GM19238 (cell line): ENCODE measurements around the gene CFAP57.

ENCODE experiments used
- DNase-seq: peaks from one replicate; pipeline ENCODE4 v3.0.0; 2011; ENCODE audit warnings: low spot score; ENCODE audit not compliant: insufficient read length

CFAP57 gene

DNA sequence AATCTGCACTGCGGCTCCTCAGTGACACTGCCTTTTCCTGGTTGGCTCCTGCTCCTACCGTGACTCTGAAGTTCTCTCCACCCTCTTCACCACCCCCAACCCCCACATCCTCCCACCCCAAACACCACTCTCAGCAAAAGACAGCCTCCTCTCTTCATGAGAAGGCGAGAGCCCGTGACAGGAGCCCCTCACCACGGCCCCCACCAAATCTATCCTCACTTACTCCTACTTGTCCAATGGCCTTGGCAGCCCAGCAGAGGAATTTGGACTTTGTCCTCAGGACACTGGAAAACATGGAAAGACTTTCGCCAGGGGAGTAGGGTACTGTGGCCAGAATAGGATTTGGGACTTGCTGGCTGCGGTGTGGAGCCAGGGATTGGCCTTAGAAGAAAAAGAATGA is 104.5 kb downstream of the CFAP57 start:
- DNase-seq, result no peak

DNA sequence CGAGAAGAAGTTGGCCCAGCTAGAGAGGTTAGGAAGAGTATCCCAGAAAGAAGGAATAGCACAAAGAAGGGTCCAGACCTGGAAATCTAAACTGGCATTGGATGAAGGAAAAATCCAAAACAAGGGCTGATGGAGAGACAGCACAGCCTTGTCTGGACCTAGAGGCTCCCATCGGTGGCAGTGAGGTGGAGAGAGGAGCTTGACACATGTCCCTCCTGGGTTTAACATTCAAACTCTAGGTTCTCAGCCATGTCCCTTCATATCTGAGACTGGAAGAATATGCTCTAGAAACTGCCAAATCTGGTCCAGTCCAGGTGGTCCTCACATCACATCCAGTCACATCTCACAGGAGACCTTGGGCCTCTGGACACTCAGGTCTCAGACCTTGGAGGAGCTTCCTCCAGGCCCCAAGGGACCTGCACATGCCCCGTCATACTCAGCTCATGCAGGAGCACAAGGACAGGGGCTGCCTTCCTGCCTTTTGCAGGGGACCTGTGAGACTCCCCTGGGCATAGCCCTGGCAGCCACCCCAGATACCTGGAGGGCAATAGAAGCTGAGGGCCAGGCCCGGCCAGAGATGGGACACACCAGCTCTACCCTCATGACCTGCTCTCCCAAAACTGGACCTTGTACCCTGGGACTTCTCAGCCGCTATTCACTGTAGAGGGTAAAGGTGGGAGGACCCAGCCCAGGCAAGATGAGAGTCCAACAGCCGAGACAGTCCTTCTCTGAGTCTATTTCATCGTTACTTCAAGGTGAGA is 105.2 kb downstream of the CFAP57 start:
- no peak for DNase-seq

DNA sequence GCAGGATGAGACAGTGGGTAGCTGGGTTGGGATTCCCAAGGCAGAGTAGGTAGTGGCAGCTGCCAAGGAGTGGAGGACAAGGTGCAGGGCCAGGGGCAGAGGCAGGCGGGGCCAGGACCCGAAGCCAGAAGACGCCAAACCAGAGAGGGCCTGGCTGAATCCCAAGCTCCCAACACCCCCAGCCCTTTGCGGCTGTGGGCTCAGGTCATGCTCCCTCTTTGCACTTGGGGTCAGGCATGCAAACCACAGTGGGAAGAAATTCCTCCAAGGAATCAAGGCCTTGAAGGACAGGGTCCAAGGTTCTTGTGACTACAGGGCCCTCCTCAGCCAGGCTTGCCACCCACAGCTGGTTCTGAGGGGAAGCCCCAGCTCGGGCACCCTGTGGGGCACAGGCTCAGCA is 107.0 kb downstream of the CFAP57 start:
- no peak for DNase-seq

DNA sequence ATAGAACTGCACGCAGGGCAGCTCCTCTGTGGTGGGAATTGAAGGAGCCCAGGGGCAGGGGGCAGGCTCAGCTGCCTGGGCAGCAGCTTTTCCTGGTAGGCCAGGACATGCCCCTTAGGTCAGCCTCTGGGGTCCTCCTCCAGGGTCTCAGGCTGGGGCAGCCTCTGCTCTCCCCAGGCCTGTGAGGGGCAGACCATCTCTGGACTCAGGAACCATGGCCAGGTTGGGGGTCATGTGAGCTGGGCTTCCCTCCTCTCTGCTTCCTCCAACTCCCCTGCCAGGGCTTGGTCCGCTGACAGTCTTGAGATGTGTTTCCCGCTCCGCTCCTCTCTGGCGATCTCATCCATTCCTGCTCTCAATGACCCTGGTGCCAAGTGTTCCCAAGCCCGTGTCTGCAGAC is 107.5 kb downstream of the CFAP57 start:
- no peak for DNase-seq

DNA sequence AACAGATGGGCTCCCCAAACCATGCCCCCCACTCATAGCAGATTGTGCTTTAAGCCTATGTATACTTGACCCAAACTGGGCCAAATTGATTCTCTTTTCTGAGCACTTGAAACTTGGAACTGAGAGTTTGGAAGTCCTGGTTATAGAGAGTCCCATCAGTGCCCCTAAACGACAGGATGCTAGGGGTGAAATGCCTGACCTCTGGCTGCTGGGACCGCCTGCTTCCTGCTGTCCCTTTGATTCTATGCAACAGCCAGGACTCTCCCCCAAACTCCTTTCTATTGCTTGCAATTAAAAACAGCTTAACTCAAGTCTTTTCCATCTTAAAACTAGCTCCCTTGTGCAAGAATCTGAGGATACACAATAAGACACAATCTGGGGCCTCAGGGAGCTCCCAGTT is 108.6 kb downstream of the CFAP57 start:
- DNase-seq, result no peak

DNA sequence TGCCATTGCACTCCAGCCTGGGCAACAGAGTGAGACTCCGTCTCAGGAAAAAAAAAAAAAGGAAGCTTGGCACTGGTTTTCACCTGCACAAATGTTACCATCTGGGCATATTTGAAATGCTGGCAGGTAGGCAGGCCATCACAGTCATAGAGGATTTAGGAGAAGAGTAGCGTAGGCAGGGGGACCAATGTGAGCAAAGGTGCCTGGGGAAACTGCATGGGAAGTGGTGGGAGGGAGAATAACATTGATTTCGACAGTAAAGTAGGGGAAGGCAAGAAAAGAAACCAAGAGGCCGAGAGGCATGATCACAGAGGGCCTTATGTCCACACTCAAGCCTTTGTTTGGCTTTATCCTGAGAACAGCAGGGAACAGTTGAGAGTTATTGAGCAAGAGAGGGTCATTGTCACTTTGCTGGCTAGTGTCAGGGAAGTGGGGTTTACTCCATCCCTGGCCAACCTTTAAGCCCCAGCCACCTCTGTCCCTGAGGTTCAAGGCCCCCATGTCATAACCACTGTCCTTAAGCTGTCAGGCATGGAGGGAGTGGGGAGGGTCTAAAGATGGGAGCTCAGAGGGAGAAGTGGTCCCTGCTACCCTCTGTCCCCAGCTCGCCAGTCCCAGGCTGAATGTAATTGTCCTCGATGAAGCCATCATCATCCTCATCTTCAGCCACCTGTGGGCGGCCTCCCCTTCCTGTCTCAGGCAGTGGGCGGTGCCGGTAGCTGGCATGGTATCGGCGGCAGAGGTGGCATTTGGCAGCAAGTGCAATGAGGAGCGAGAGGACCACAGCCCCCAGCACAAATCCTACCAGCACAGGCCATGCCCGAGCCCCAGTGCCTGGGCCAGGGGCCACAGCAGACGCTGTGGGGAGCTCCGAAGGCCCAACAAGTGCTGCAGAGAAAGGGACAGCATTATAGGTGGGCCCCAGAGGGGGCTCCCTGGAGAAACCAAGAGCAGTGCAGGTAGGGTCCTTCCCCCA is 110.4 kb downstream of the CFAP57 start:
- DNase-seq, result no peak

DNA sequence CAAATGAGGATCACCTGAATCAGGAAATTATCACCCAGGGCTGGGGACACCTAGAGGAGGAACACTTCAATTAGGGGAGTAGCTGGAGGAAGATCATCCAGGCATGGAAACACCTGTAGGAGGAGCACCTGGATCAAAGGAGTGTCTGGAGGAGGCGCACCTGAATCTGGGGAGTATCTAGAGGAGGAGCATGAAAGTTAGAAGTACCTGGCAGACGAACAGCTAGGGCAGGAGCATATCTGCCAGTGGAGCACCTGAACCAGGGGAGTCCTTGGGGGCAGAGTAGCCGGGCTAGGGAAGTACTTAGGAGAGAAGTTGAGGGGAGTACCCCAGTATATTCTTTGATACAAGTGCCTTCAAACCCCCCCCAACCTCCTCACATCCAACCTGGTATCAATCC is 111.9 kb downstream of the CFAP57 start:
- DNase-seq, result no peak

DNA sequence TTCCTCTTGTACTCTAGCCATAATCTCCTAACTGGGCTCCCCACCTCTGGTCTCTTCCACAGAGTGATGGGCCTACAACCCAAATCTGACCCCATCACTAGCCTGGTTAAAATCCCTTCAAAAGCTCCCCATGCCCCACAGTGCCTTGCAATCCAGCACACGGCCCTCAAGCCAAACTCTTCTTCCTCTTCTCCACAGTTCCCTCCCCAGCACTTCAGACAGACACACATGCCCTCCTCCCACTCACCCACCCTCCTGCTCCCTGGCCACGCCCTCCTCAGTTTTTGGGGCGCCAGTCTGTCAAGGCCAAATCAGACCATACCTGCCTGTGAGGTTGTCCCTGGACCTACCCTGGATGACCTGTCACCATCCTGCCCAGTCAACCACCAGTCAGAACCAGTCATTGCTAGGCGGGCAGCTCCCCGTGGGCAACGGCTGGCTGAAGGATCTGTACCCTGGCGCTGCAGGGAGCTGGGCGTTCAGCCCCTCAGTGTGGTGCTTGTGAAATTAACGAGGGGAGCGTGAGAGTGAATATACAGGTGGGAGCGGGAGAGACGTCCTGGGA is 112.5 kb downstream of the CFAP57 start:
- DNase-seq, result no peak

DNA sequence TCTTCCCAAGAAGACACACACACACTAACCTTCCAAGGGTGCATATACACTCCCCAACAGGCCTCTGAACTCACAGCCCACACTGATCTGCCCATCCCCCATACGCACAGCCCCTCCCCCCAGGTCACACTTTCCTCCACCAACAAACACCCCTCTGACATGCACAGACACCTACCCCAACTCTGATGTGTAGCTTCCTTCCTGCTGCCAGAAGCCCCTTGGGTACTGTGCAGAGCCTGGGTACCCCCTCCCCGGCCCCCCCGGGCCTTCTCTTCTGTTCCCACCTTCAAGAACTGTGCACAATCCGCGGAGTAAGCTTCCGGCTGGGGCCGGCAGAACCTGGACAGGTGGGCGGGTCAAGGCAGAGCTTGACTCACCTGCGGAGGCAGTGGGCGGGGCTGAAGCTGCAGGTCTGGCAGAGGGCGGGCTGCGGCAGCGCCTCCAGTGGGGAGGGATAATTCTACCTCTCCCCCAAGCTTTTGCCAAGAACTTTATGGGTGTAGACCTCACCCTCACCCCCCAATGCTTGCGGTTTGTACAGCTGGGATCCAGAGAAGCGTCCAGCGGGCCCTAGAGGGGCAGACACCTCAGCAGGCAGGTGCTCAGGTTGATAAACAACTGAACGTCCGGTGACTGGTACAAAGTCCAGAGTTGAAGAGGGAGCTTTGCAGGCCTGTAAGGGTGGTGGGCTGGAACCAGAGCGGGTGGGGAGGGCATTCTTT is 113.3 kb downstream of the CFAP57 start, which contains the start of gene C1orf210:
TSS of gene C1orf210 (minus strand) at position 313 of the 722 bp plus-strand sequence. CDS start 2,311 bp downstream, outside the sequence.
- no peak for DNase-seq

DNA sequence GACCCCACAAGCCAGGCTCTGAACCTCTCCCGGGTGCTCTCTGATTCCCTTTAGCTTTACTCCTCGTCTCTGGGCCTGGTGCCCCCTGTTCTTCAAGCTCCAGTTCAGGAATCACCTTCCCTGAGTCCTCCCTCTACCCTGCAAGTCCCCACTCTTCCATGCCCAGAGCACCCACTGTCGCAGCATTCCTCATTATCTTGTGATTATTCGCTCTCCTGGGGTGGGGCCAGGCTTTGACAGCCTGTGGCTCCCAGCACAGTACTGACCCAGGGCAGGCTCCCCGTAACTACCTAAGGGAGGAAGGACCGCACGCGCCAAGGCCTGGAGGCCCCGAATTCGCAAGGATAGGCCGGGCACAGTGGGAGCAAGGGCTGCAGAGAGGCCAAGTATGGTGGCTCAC is 114.0 kb downstream of the CFAP57 start:
- no peak for DNase-seq

DNA sequence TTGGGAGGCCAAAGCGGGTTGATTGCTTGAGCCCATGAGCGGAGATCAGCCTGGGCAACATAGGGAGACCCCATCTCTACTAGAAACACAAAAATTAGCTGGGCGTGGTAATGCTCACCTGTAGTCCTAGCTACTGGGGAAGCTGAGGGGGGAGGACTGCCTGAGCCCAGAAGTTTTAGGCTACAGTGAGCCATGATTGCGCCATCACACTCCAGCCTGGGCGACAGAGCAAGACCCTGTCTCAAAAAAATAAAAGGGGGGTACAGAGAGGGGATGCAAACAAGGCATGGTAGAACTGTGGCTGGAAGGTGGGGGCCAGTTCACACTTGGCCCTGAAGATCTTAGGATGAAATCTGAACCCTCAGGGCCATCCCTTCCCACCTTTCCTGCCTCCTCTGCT is 114.4 kb downstream of the CFAP57 start:
- no peak for DNase-seq

DNA sequence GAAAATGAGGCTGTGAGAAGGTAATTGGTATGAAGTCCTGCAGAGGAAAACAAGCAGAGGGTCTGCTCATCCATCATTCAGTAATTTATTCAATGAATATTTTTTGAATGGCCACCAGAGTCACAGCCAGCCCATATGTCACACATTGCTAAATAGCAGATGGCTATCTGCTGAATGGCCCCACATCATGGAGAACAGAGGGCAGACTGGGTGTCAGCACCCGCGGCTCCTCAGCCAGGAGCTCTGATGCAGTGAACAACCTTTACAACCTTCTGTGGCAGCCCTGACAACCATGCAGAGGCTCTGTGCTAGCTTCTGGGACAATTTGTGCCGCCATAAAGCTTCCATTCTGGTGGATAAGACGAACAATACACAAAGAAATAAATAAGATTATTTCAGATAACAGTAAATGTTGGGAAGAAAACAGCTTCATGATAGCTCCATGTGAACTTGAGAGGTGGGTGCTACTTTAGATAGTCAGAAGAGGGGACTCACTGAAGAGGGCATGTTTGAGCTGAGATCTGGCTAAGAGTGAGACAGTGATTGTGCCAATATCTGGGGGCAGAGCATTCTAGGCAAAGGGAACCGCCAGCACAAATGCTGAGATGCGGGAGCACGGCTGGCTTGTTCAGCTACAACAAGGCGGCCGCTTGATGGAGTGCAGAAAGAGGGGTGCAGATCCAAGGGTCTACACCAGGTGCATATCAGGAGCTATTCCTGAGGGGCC is 116.1 kb downstream of the CFAP57 start:
- no peak for DNase-seq

DNA sequence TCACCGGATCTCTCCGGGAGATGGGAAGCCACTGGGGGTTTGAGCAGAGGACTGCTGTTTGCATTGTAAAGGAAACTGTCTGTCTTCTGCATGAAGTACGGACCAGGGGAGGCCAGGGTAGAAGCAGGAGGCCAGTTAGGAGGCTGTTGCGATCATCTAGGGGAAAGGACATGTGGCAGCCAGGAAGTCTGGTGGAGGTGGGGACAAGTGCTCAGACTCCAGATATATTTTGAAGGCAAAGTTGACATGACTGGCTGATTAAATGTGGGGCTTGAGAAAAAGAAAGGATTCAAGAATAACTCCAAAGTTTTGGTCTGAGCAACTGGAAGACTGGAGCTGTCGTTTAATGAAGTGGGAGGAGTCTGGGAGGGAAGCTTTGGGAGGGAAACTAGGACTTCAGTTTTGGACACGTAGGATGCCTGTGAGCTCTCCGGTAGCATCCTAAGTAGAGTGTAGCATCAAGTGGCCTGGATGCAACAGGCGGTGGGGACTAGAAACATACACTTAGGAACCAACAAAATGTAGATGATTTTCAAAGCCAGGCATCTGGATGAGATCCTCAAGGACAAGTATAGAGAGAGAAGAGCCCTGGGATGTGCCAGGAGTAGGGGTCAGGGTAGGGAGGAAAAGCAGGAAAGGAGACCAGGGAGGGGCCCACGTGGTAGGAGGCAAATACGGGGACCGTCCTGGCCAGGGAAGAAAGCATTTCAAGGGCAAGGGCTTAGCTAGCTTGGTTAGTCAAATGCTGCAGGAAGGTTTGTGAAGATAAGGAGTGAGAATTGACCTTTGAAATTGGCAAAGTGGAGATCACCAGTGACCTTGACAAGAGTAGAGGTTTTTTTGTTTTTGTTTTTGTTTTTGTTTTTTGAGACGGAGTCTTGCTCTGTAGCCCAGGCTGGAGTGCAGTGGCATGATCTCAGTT is 116.9 kb downstream of the CFAP57 start:
- no peak for DNase-seq

DNA sequence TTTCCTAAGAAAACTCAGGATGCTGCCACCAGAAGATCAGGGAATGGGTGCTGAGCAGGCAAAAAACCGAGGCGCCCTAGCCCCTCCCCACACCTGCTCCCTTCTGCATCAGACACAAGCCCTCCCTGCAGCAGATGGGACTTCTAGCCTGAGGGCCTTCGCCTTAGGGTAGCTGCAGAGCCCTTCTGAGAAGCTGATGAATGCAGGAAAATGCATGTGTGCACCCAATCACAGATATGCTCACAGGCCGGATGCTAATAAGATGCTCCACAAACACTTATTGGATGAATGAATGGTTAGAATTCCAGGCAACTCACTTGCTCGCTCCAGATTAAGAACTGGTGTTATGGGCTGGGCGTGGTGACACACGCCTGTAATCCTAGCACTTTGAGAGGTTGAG is 120.1 kb downstream of the CFAP57 start:
- no peak for DNase-seq

DNA sequence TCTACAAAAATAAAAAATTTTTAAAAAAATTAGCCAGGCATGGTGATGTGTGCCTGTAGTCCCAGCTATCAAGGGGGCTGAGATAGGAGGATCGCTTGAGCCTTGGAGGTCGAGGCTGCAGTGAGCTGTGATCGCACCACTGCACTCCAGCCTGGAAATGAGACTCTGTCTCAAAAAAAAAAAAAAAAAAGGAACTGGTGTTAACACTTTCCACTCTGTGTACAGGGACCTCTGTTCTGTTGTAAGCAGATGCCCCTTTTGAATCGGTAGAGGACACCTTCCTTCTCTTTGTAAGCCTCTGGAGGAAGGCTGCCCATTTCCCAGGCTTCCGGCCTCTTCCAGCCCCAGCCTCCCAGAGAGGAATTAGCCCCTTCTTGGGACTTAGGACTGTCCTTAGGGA is 120.5 kb downstream of the CFAP57 start:
- DNase-seq, result no peak

DNA sequence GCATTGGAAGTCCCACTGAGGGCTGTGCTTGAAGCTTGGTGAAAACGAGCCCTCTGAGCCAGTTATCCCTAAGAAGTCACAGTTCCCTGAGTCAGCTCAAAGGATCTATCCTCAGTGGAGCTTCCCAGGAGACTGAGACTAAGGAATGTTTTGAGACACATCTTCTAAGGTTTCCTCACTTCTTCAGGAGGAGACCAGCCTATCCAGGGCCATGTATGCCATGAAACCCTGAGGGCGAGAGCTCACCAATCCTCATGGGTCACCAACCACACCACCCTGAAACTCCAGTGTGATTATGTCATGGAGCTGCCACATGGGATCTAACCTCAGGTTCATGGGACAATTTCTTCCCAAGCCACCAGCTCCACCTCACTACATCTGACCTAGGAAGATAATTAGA is 121.0 kb downstream of the CFAP57 start:
- DNase-seq, result no peak

DNA sequence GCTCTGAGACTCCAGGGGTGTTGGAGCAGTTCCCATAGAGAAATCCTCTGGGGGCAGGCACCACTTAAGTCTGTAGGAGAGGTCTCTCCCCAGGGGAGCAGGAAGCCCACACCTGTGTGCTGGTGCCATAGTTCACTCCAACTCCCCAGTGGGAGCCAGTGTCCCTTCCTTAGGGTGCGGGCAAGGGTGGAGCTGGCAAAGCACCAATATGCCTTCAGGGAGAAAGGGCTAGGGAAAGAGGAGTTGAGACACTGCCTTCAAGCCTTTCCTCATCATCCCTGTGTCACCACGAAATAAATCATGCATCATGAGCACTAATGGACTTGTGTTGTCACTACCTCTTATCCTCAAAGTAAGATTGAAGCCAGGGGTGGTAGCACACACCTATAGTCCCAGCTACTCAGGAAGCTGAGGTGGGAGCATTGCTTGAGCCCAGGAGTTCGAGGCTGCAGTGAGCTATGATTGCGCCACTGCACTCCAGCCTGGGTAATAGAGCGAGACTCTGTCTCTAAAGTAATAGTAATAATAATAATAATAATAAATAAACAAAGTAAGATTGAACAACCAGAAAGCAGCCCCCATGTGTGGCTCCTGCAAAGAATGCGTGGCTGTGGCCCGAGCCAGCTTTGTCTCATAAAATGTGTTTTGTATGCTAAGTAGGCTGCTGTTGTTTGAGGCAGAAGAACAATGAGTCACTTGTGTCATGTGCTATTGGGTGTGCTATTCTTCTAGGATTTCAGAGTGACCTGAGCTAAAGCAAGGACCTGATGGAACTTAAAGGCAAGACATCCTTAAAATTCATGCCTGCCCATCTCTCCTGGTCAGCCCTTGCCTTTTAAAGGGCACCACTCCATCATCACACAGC is 122.0 kb downstream of the CFAP57 start:
- DNase-seq, result no peak

DNA sequence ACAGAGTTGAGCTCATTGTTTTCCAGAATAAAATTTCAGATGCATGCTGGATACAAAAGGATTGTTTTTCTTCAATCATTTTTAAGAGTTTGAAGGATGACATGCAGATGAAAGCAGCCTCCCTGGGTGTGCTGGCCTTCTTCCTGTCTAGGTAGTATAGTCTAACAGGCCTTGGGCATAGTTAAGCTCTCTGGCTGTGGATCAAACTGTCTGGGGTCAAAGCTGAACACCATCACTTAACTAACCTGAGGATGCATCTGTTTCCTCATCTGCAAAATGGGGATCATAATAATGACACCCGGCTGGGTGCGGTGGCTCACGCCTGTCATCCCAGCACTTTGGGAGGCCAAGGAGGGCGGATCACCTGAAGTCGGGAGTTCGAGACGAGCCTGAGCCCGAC is 122.6 kb downstream of the CFAP57 start:
- no peak for DNase-seq

DNA sequence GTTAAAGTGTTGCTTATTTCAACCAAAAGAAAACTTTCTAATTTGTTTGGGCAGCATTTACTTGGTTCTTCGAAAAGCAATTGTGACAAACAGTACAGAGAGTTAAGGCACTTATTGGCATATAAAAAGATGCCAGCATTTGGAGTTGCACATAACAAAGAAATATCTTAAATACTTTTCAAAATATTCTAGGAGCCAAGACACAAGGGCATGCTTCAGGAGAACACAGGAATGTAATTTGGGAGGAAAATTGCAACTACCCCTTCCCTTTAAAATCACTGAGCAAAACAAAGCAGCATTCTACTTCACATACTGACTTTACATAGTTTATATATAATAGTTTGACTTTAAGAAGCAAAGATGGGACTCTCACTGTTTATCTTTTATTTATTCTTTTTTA is 124.1 kb downstream of the CFAP57 start:
- no peak for DNase-seq
